22Rv1 (cell line): Measurements from ENCODE around the gene PAK6.

Source experiments
- ZFX ChIP-seq: fragments of 450-650 bp; IDR thresholded peaks from 2 replicates; pipeline ENCODE4 v1.6.1; 2017; ENCODE audit warnings: antibody characterized with exemption, borderline replicate concordance
- TF ChIP-seq, protein P1 (sequence below): fragments of 450-650 bp; IDR thresholded peaks from 2 replicates; pipeline ENCODE4 v1.5.1; 2017; ENCODE audit warnings: mild to moderate bottlenecking

DNA sequence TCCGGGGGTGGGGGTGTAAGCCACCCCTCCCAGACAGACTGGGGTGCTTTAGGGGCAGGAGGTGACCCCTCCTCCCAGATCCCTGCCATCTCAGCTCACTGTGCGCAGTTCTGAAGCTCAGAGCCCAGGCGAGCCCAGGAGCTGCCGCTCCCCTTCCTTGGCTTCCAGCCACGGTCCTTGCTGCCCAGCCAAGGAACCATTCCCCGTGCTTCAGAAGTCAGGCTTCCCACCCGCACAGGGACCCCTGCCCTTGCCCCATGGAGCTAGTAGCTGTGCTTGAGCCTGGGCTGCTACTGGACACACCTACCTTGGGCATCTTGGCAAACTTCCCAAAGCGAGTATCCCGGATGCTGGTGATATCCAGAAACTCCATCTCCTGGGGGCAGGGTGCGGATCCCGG lies 64.1 kb downstream of the PAK6 start:
- TF ChIP-seq, protein P1, sequence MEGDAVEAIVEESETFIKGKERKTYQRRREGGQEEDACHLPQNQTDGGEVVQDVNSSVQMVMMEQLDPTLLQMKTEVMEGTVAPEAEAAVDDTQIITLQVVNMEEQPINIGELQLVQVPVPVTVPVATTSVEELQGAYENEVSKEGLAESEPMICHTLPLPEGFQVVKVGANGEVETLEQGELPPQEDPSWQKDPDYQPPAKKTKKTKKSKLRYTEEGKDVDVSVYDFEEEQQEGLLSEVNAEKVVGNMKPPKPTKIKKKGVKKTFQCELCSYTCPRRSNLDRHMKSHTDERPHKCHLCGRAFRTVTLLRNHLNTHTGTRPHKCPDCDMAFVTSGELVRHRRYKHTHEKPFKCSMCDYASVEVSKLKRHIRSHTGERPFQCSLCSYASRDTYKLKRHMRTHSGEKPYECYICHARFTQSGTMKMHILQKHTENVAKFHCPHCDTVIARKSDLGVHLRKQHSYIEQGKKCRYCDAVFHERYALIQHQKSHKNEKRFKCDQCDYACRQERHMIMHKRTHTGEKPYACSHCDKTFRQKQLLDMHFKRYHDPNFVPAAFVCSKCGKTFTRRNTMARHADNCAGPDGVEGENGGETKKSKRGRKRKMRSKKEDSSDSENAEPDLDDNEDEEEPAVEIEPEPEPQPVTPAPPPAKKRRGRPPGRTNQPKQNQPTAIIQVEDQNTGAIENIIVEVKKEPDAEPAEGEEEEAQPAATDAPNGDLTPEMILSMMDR, result no peak
- no peak for TF ChIP-seq ZFX
